Effector memory CD8-positive, alpha-beta T cell (primary cell): Measurements from ENCODE around the gene FAM53A.

Experiments used
- ATAC-seq: fragments of 150-1000 bp; cut with Tn5 transposase; replicated peaks from 2 replicates; pipeline ENCODE4 v1.10.0; 2021; ENCODE audit warnings: mild to moderate bottlenecking, moderate library complexity
- DNase-seq, 3 experiments: peaks; one replicate each; pipeline ENCODE4 v3.0.0; 2021
- H3K27ac Mint-ChIP-seq, 2 donors: one replicate each; pipeline ENCODE4 v1.8.0; 2022; ENCODE audit warnings: mild to moderate bottlenecking in 2 of 2, mixed read lengths in 2 of 2, moderate library complexity in 2 of 2
- H3K27me3 Mint-ChIP-seq, 2 donors: one replicate each; pipeline ENCODE4 v1.8.0; 2022; ENCODE audit warnings: mixed read lengths in 2 of 2
- H3K36me3 Mint-ChIP-seq: one replicate; pipeline ENCODE4 v1.8.0; 2022; ENCODE audit warnings: mild to moderate bottlenecking, moderate library complexity, mixed read lengths; ENCODE audit not compliant: insufficient read depth
- H3K4me1 Mint-ChIP-seq, 2 donors: one replicate each; pipeline ENCODE4 v1.8.0; 2022; ENCODE audit warnings: low read depth in 2 of 2, mixed read lengths in 2 of 2
- H3K4me3 Mint-ChIP-seq, 2 donors: one replicate each; pipeline ENCODE4 v1.8.0; 2022; ENCODE audit warnings: mild to moderate bottlenecking in 2 of 2, mixed read lengths in 2 of 2, moderate library complexity in 2 of 2
- H3K9me3 Mint-ChIP-seq, 2 donors: one replicate each; pipeline ENCODE4 v1.8.0; 2022; ENCODE audit warnings: mixed read lengths in 2 of 2

FAM53A gene

GRCh38 chr4:1619151-1619672 lies 64.9 kb downstream of the FAM53A start:
- H3K4me1 Mint-ChIP-seq, result peaks cover 6 to 11% of the 10 kb centered on the region in 2 donors
- no peaks in the 10 kb centered on the region for H3K27me3 Mint-ChIP-seq
- no peak for DNase-seq
- no peak for ATAC-seq
- peaks cover 2% of the 10 kb centered on the region for H3K36me3 Mint-ChIP-seq
- H3K4me3 Mint-ChIP-seq, result no peak overlapping the region
- H3K27ac Mint-ChIP-seq, result no peak overlapping the region
- peaks cover 2 to 11% of the 10 kb centered on the region in 2 donors for H3K9me3 Mint-ChIP-seq

- ATAC-seq, result no peak
- Mint-ChIP-seq H3K27ac (no peak overlapping the region), H3K4me3 (no peak overlapping the region), H3K4me1 (peaks cover 11% of the 10 kb centered on the region in 2 donors), H3K27me3 (no peaks in the 10 kb centered on the region), H3K36me3 (peaks cover 2% of the 10 kb centered on the region), H3K9me3 (peaks cover 2 to 11% of the 10 kb centered on the region in 2 donors)
- no peak for DNase-seq
These were observed 65.7 kb downstream of the FAM53A start for GRCh38 chr4:1618438-1618837.

GRCh38 chr4:1616557-1616930 lies 67.6 kb downstream of the FAM53A start:
- peaks cover 2% of the 10 kb centered on the region for H3K36me3 Mint-ChIP-seq
- no peak overlapping the region for H3K4me3 Mint-ChIP-seq
- no peak overlapping the region for H3K27ac Mint-ChIP-seq
- peaks cover 2 to 11% of the 10 kb centered on the region in 2 donors for H3K9me3 Mint-ChIP-seq
- no peak for DNase-seq
- no peak for ATAC-seq
- no peaks in the 10 kb centered on the region for H3K27me3 Mint-ChIP-seq
- H3K4me1 Mint-ChIP-seq, result peaks cover 11% of the 10 kb centered on the region in 2 donors

GRCh38 chr4:1615786-1616556 lies 68.1 kb downstream of the FAM53A start:
- peak overlapping the region in 1 of 2 donors; percentile 3 for H3K4me3 Mint-ChIP-seq
- H3K27me3 Mint-ChIP-seq, result no peaks in the 10 kb centered on the region
- peaks cover 11% of the 10 kb centered on the region in 2 donors for H3K4me1 Mint-ChIP-seq
- no peak for DNase-seq
- ATAC-seq, result no peak
- H3K36me3 Mint-ChIP-seq, result peaks cover 2% of the 10 kb centered on the region
- H3K9me3 Mint-ChIP-seq, result peaks cover 2 to 11% of the 10 kb centered on the region in 2 donors
- peak overlapping the region in 1 of 2 donors; percentile 39 for H3K27ac Mint-ChIP-seq

GRCh38 chr4:1614854-1615595 lies 69.1 kb downstream of the FAM53A start:
- H3K36me3 Mint-ChIP-seq, result no peaks in the 10 kb centered on the region
- no peak for DNase-seq
- H3K9me3 Mint-ChIP-seq, result peaks cover 2 to 11% of the 10 kb centered on the region in 2 donors
- no peaks in the 10 kb centered on the region for H3K27me3 Mint-ChIP-seq
- H3K4me3 Mint-ChIP-seq, result peak overlapping the region in 1 of 2 donors; percentile 10
- peaks cover 11% of the 10 kb centered on the region in 2 donors for H3K4me1 Mint-ChIP-seq
- no peak for ATAC-seq
- peak overlapping the region; percentile 57 to 65 for H3K27ac Mint-ChIP-seq

GRCh38 chr4:1614502-1614853 lies 69.6 kb downstream of the FAM53A start:
- Mint-ChIP-seq H3K9me3 (peaks cover 2 to 11% of the 10 kb centered on the region in 2 donors), H3K36me3 (no peaks in the 10 kb centered on the region), H3K27me3 (no peaks in the 10 kb centered on the region), H3K27ac (peak overlapping the region; percentile 57 to 65), H3K4me3 (peak overlapping the region in 1 of 2 donors; percentile 10), H3K4me1 (peaks cover 11% of the 10 kb centered on the region in 2 donors)
- ATAC-seq, result no peak
- no peak for DNase-seq

- DNase-seq, result no peak
- Mint-ChIP-seq H3K9me3 (peaks cover 2 to 11% of the 10 kb centered on the region in 2 donors), H3K27ac (peak overlapping the region in 1 of 2 donors; percentile 65)
These were observed 70.1 kb downstream of the FAM53A start for GRCh38 chr4:1614049-1614448.

GRCh38 chr4:1613099-1613495 lies 71.0 kb downstream of the FAM53A start:
- Mint-ChIP-seq H3K4me3 (no peak overlapping the region), H3K4me1 (peaks cover 11% of the 10 kb centered on the region in 2 donors), H3K9me3 (peaks cover 2 to 11% of the 10 kb centered on the region in 2 donors), H3K27ac (no peak overlapping the region), H3K36me3 (no peaks in the 10 kb centered on the region), H3K27me3 (no peaks in the 10 kb centered on the region)
- no peak for DNase-seq
- ATAC-seq, result no peak

More at GRCh38 chr4:1614049-1614448, 70.1 kb downstream of the FAM53A start:
- Mint-ChIP-seq H3K4me3 (no peak overlapping the region), H3K27me3 (no peaks in the 10 kb centered on the region), H3K36me3 (no peaks in the 10 kb centered on the region), H3K4me1 (peaks cover 11% of the 10 kb centered on the region in 2 donors)
- ATAC-seq, result no peak

- no peak for DNase-seq
- Mint-ChIP-seq H3K27ac (no peak overlapping the region), H3K27me3 (no peaks in the 10 kb centered on the region), H3K9me3 (peaks cover 2 to 11% of the 10 kb centered on the region in 2 donors), H3K4me3 (no peak overlapping the region), H3K4me1 (peaks cover 11% of the 10 kb centered on the region in 2 donors), H3K36me3 (no peaks in the 10 kb centered on the region)
- ATAC-seq, result no peak
These were observed 71.6 kb downstream of the FAM53A start for GRCh38 chr4:1612278-1613098.

- H3K36me3 Mint-ChIP-seq, result no peaks in the 10 kb centered on the region
- DNase-seq, result no peak
- no peak for ATAC-seq
- H3K4me1 Mint-ChIP-seq, result peaks cover 11 to 13% of the 10 kb centered on the region in 2 donors
- H3K27ac Mint-ChIP-seq, result no peak overlapping the region
- no peak overlapping the region for H3K4me3 Mint-ChIP-seq
- no peaks in the 10 kb centered on the region for H3K27me3 Mint-ChIP-seq
- H3K9me3 Mint-ChIP-seq, result peaks cover 2 to 11% of the 10 kb centered on the region in 2 donors
These were observed 72.6 kb downstream of the FAM53A start for GRCh38 chr4:1611501-1611870.

- ATAC-seq (no peak), DNase-seq (no peak)
- Mint-ChIP-seq H3K27me3 (no peaks in the 10 kb centered on the region), H3K4me3 (no peak overlapping the region), H3K4me1 (peaks cover 11 to 15% of the 10 kb centered on the region in 2 donors), H3K9me3 (peaks cover 2 to 11% of the 10 kb centered on the region in 2 donors), H3K36me3 (no peaks in the 10 kb centered on the region), H3K27ac (no peak overlapping the region)
These were observed 73.2 kb downstream of the FAM53A start for GRCh38 chr4:1610791-1611500.

GRCh38 chr4:1609901-1610790 lies 74.0 kb downstream of the FAM53A start:
- Mint-ChIP-seq H3K4me3 (no peak overlapping the region), H3K4me1 (peaks cover 10 to 14% of the 10 kb centered on the region in 2 donors), H3K36me3 (no peaks in the 10 kb centered on the region), H3K9me3 (peaks cover 2 to 7% of the 10 kb centered on the region in 2 donors), H3K27ac (no peak overlapping the region), H3K27me3 (peaks cover 0 to 2% of the 10 kb centered on the region in 2 donors)
- DNase-seq, result no peak
- ATAC-seq, result no peak
